ENCODE results near the gene PRIM1. TPM values are rescaled to one million over a fixed set of nuclear protein-coding genes. Genes with fewer than 3 reads are reported as not detected.

Gene PRIM1
- total and polyA plus RNA-seq, 2 of the 4 experiments (the other 2 are of a cell fraction): 8.6 to 12.0 TPM

- peak overlapping the region; percentile 91 for H2AFZ ChIP-seq (replicated peaks; ENCODE audit: low read length, poor library complexity)
- peak overlapping the region; percentile 96 for H4K91ac ChIP-seq (ENCODE audit: insufficient read depth, low read depth, low read length)
- TSS peak; percentile 37 for BruUV-seq (replicated peaks)
- peak overlapping the region; percentile 96 for H3K9ac ChIP-seq (ENCODE audit: low read depth, low read length)
- H3K79me1 ChIP-seq (ENCODE audit: low read depth in 1 of 2, low read length in 2 of 2): peaks cover 0 to 41% of the 10 kb centered on the region in 2 experiments; a peak in 3 of 4 replicates
- H3K27ac ChIP-seq (ENCODE audit: insufficient read depth, low read length): peak overlapping the region; percentile 76
- H2AK5ac ChIP-seq (ENCODE audit: low read depth, low read length): peak overlapping the region; percentile 98
- intact Hi-C loops (cut with micrococcal nuclease) (loop anchor here (2.0 kb wide), 2 partner anchors 88 to 96 kb away; no protein-coding TSS in a partner anchor), dilution Hi-C loops (cut with HindIII; ENCODE audit: low sequenced_read_pairs, unreplicated experiment) (no loop called here), in situ Hi-C loops (cut with MboI; ENCODE audit: low sequenced_read_pairs) (no loop called here)
- H4K20me1 ChIP-seq (ENCODE audit: insufficient read depth, low read length): peaks cover 46% of the 10 kb centered on the region
- H2BK120ac ChIP-seq (ENCODE audit: low read depth, low read length): peak overlapping the region; percentile 58
- H3K23ac ChIP-seq (ENCODE audit: low read depth, low read length): peak overlapping the region; percentile 96
- H2AK9ac ChIP-seq (replicated peaks; ENCODE audit: low read depth, low read length, poor library complexity): peak overlapping the region; percentile 100
- H4K8ac ChIP-seq (ENCODE audit: low read depth in 2 of 2, low read length in 2 of 2): peak overlapping the region; percentile 92 to 93
- peak overlapping the region; percentile 40 for H3K18ac ChIP-seq (ENCODE audit: low read depth, low read length)
- peaks cover 25% of the 10 kb centered on the region for H3K36me3 ChIP-seq (ENCODE audit: control insufficient read depth, insufficient read depth, low read length)
- peak overlapping the region; percentile 99 for H3K4ac ChIP-seq (ENCODE audit: low read depth, low read length)
- H3K14ac ChIP-seq (replicated peaks; ENCODE audit: low read depth, low read length): peak overlapping the region; percentile 99
- H2BK20ac ChIP-seq (ENCODE audit: low read depth, low read length): no peak overlapping the region
- peak overlapping the region; percentile 80 for H4K5ac ChIP-seq (ENCODE audit: low read depth, low read length)
- ATAC-seq (ENCODE audit: low read depth): peak; percentile 1
- TF ChIP-seq, protein P1, sequence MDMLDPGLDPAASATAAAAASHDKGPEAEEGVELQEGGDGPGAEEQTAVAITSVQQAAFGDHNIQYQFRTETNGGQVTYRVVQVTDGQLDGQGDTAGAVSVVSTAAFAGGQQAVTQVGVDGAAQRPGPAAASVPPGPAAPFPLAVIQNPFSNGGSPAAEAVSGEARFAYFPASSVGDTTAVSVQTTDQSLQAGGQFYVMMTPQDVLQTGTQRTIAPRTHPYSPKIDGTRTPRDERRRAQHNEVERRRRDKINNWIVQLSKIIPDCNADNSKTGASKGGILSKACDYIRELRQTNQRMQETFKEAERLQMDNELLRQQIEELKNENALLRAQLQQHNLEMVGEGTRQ (IDR thresholded peaks at IDR 0.05; ENCODE audit: low read depth, low read length): no peak
- TF ChIP-seq SMC3 (IDR thresholded peaks at IDR 0.05; ENCODE audit: low read depth, low read length) (no peak), ELK1 (IDR thresholded peaks at IDR 0.05; ENCODE audit: borderline replicate concordance, low read depth, low read length) (no peak), MAFK (IDR thresholded peaks at IDR 0.05; ENCODE audit: low read depth, low read length) (no peak), NFE2L2 (IDR thresholded peaks at IDR 0.05; ENCODE audit: low read depth, low read length) (no peak), FOS (IDR thresholded peaks at IDR 0.05; ENCODE audit: low read depth, low read length) (no peak)
- TF ChIP-seq, protein P2, sequence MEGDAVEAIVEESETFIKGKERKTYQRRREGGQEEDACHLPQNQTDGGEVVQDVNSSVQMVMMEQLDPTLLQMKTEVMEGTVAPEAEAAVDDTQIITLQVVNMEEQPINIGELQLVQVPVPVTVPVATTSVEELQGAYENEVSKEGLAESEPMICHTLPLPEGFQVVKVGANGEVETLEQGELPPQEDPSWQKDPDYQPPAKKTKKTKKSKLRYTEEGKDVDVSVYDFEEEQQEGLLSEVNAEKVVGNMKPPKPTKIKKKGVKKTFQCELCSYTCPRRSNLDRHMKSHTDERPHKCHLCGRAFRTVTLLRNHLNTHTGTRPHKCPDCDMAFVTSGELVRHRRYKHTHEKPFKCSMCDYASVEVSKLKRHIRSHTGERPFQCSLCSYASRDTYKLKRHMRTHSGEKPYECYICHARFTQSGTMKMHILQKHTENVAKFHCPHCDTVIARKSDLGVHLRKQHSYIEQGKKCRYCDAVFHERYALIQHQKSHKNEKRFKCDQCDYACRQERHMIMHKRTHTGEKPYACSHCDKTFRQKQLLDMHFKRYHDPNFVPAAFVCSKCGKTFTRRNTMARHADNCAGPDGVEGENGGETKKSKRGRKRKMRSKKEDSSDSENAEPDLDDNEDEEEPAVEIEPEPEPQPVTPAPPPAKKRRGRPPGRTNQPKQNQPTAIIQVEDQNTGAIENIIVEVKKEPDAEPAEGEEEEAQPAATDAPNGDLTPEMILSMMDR (conservative IDR thresholded peaks at IDR 0.05; ENCODE audit: low read depth, low read length): no peak
- peaks cover 27% of the 10 kb centered on the region for H3K9me1 ChIP-seq (ENCODE audit: insufficient read depth, low read length)
- peak overlapping the region; percentile 83 for H2BK5ac ChIP-seq (ENCODE audit: low read depth, low read length, poor library complexity, severe bottlenecking)
- POLR2A ChIA-PET (ENCODE audit: unreplicated experiment): no interaction called here
- H3K56ac ChIP-seq (ENCODE audit: extremely low read depth, insufficient read depth, low read length): peak overlapping the region; percentile 98
- H3K27me3 ChIP-seq (ENCODE audit: control insufficient read depth, insufficient read depth, low read length): no peaks in the 10 kb centered on the region
- 0 out of 3 replicates have a peak overlapping the region, but pooled peaks have one; percentile 4 for H2BK15ac ChIP-seq (ENCODE audit: low read depth, low read length)
- no peaks in the 10 kb centered on the region for H3K9me3 ChIP-seq (ENCODE audit: control insufficient read depth, insufficient read depth, low read length)
- DNase-seq: no peak
- H3K4me2 ChIP-seq (ENCODE audit: low read depth, low read length): peak overlapping the region; percentile 95
- peaks cover 5% of the 10 kb centered on the region for H3K4me1 ChIP-seq (ENCODE audit: control insufficient read depth, insufficient read depth, low read length)
- CTCF ChIA-PET: no interaction called here
- WGBS, 2 experiments (ENCODE audit: extremely low coverage in 2 of 2, insufficient read length in 1 of 2): no CpG with 5 or more reads among the region's 9 CpGs
- peak overlapping the region; percentile 80 for H3K4me3 ChIP-seq (ENCODE audit: insufficient read depth, low read depth, low read length)
Observed at GRCh38 chr12:56724701-56724971, 27.5 kb downstream of the PRIM1 start.

Measured in IMR-90 (cell line).